ENCODE data around the gene EPSTI1. TPM values are rescaled to one million over a fixed set of nuclear protein-coding genes. Genes with fewer than 3 reads are reported as not detected.

The EPSTI1 gene
- total and polyA plus RNA-seq, 8 donors, result 3.5 to 115 (median 5.2) TPM; not detected in 1

DNA sequence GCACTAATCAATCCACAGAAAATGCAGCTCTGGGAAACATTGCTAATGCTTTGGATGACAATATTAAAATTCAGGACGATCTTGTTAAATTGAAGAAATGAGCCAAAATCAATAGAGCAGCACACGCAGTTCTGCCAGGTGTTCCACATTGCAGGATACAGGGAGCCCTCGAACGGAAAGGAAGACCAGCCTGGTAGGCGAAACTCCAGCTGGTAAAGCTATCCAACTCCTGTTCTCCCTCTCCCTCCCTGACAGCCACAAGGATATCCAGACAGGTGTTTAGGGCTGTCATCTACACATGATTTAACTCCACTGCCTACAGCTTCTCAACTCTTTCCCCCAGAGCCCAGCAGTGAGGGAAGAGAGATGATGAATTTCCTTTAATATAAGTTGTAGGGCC lies 67.7 kb downstream of the EPSTI1 start:
- intact Hi-C loops (cut with DNase I; ENCODE audit: low total_unique reads), result no loop called here
- no peak for TF ChIP-seq EP300 (IDR thresholded peaks at IDR 0.05)
- no peak for TF ChIP-seq POLR2A (IDR thresholded peaks at IDR 0.05)
- TF ChIP-seq CTCF (IDR thresholded peaks at IDR 0.05), result no peak
- no peak for TF ChIP-seq POLR2AphosphoS5 (IDR thresholded peaks at IDR 0.05)
- no peak overlapping the region for H3K4me3 ChIP-seq
- H3K27ac ChIP-seq, result no peak overlapping the region
- no peaks in the 10 kb centered on the region for H3K9me3 ChIP-seq
- 70 to 96% (median 91%) methylated on average over 5 of the region's 5 CpGs for WGBS, 5 donors
- no peak for DNase-seq
- no peaks in the 10 kb centered on the region for H3K4me1 ChIP-seq
- no peaks in the 10 kb centered on the region for H3K27me3 ChIP-seq
- H3K36me3 ChIP-seq, result peaks cover 0 to 53% (median 27%) of the 10 kb centered on the region in 4 donors

DNA sequence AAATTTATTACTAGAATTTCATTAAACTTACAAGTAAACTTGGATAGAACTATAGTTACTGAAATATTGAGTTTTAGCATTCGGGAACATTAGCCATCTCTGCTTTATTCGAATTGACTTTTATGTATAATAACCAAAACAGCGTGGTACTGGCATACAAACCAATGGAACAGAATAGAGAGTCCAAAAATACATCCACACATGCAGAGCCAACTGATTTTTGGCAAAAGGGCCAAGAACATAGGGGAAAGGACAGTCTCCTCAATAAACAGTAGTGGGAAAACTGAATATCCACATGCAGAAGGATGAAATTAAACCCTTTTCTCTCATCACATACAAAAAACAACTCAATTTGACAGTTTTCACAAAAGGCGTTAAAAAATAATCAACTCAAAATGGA lies 84.3 kb downstream of the EPSTI1 start:
- H3K4me3 ChIP-seq, result no peak overlapping the region
- intact Hi-C loops (cut with DNase I; ENCODE audit: low total_unique reads), result no loop called here
- H3K36me3 ChIP-seq, result peaks cover 0 to 6% (median 0%) of the 10 kb centered on the region in 4 donors
- H3K9me3 ChIP-seq, result no peaks in the 10 kb centered on the region
- WGBS, 5 donors, result 93 to 97% (median 96%) methylated on average over 4 of the region's 4 CpGs
- no peak overlapping the region for H3K27ac ChIP-seq
- TF ChIP-seq POLR2AphosphoS5 (IDR thresholded peaks at IDR 0.05) (no peak), EP300 (IDR thresholded peaks at IDR 0.05) (no peak), POLR2A (IDR thresholded peaks at IDR 0.05) (no peak), CTCF (IDR thresholded peaks at IDR 0.05) (no peak)
- H3K27me3 ChIP-seq, result no peaks in the 10 kb centered on the region
- no peaks in the 10 kb centered on the region for H3K4me1 ChIP-seq
- DNase-seq, result no peak

- DNase-seq, result no peak
- Histone ChIP-seq H3K4me1 (no peaks in the 10 kb centered on the region), H3K9me3 (no peaks in the 10 kb centered on the region), H3K36me3 (no peaks in the 10 kb centered on the region), H3K4me3 (no peak overlapping the region), H3K27me3 (no peaks in the 10 kb centered on the region), H3K27ac (no peak overlapping the region)
- WGBS, 5 donors, result 79 to 85% (median 83%) methylated on average over 4 of the region's 4 CpGs
- TF ChIP-seq CTCF (IDR thresholded peaks at IDR 0.05) (no peak), POLR2AphosphoS5 (IDR thresholded peaks at IDR 0.05) (no peak), POLR2A (IDR thresholded peaks at IDR 0.05) (no peak), EP300 (IDR thresholded peaks at IDR 0.05) (no peak)
- intact Hi-C loops (cut with DNase I; ENCODE audit: low total_unique reads), result no loop called here
Observed at GRCh38 chr13:42906257-42906656, 85.8 kb downstream of the EPSTI1 start.

DNA sequence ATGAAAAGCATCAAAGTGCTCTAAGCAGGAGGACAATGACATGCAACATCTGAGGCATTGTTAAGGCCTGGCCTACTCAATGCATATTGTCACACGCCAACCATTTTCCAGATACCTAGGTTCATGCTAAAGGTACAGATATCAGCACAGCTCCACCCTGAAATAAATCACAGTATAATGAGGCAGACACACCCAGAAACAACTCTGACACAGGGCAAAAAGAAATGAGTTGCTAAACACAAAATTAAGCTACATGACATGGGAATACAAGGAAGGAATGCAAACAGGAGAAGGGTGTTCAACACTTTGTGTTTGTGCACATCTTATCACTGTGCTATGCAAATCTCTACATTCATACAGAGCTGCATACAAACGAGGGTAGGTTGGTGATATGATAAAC lies 86.5 kb downstream of the EPSTI1 start:
- Histone ChIP-seq H3K4me1 (no peaks in the 10 kb centered on the region), H3K27me3 (no peaks in the 10 kb centered on the region), H3K27ac (no peak overlapping the region), H3K4me3 (no peak overlapping the region), H3K36me3 (no peaks in the 10 kb centered on the region), H3K9me3 (no peaks in the 10 kb centered on the region)
- no peak for DNase-seq
- WGBS, 5 donors, result 50 to 60% (median 58%) methylated on average over 2 of the region's 2 CpGs
- intact Hi-C loops (cut with DNase I; ENCODE audit: low total_unique reads), result no loop called here
- TF ChIP-seq EP300 (IDR thresholded peaks at IDR 0.05) (no peak), POLR2A (IDR thresholded peaks at IDR 0.05) (no peak), CTCF (IDR thresholded peaks at IDR 0.05) (no peak), POLR2AphosphoS5 (IDR thresholded peaks at IDR 0.05) (no peak)
